ENCODE data around the gene ARMH3. TPM values are rescaled to one million over a fixed set of nuclear protein-coding genes. Genes with fewer than 3 reads are reported as not detected.
"Not testable (repeated sequence)": the region's sequence is repeated elsewhere in the genome, so short reads cannot be mapped to it uniquely, and the experiment has no call there.

The ARMH3 gene
- total RNA-seq, 1 donor from 2014 or later = 28.2 TPM

GRCh38 chr10:101993651-101994200 lies 62.2 kb downstream of the ARMH3 start:
- no peak for DNase-seq (ENCODE audit: low spot score)

- DNase-seq (ENCODE audit: low spot score) = no peak
These were observed 62.8 kb downstream of the ARMH3 start for GRCh38 chr10:101993221-101993620.

GRCh38 chr10:101987136-101987535 lies 68.8 kb downstream of the ARMH3 start:
- DNase-seq (ENCODE audit: low spot score) = no peak

GRCh38 chr10:101986624-101986971 lies 69.4 kb downstream of the ARMH3 start:
- DNase-seq (ENCODE audit: low spot score) = no peak

- not testable (repeated sequence) for DNase-seq (ENCODE audit: low spot score)
These were observed 75.3 kb downstream of the ARMH3 start for GRCh38 chr10:101980677-101981076.

- DNase-seq (ENCODE audit: low spot score) = no peak
These were observed 81.6 kb downstream of the ARMH3 start for GRCh38 chr10:101974091-101974971.

GRCh38 chr10:101972761-101973160 lies 83.2 kb downstream of the ARMH3 start:
- no peak for DNase-seq (ENCODE audit: low spot score)

GRCh38 chr10:101969412-101969922 lies 86.5 kb downstream of the ARMH3 start:
- DNase-seq (ENCODE audit: low spot score) = no peak

- DNase-seq (ENCODE audit: low spot score) = no peak
These were observed 87.0 kb downstream of the ARMH3 start for GRCh38 chr10:101968940-101969321.

- no peak for DNase-seq (ENCODE audit: low spot score)
These were observed 87.6 kb downstream of the ARMH3 start for GRCh38 chr10:101968286-101968939.

GRCh38 chr10:101967713-101968112 lies 88.3 kb downstream of the ARMH3 start:
- DNase-seq (ENCODE audit: low spot score) = no peak

- DNase-seq (ENCODE audit: low spot score) = no peak
These were observed 88.9 kb downstream of the ARMH3 start for GRCh38 chr10:101967119-101967518.

GRCh38 chr10:101965075-101965765 lies 90.8 kb downstream of the ARMH3 start:
- no peak for DNase-seq (ENCODE audit: low spot score)

GRCh38 chr10:101961591-101962498 lies 94.1 kb downstream of the ARMH3 start:
- DNase-seq (ENCODE audit: low spot score) = no peak

GRCh38 chr10:101960879-101961395 lies 95.0 kb downstream of the ARMH3 start:
- DNase-seq (ENCODE audit: low spot score) = no peak

- no peak for DNase-seq (ENCODE audit: low spot score)
These were observed 96.5 kb downstream of the ARMH3 start for GRCh38 chr10:101959346-101959916.

GRCh38 chr10:101958691-101959090 lies 97.3 kb downstream of the ARMH3 start:
- DNase-seq (ENCODE audit: low spot score) = no peak

- DNase-seq (ENCODE audit: low spot score) = no peak
These were observed 99.1 kb downstream of the ARMH3 start for GRCh38 chr10:101956898-101957297.

GRCh38 chr10:101956117-101956516 lies 99.9 kb downstream of the ARMH3 start:
- no peak for DNase-seq (ENCODE audit: low spot score)

- no peak for DNase-seq (ENCODE audit: low spot score)
These were observed 103.8 kb downstream of the ARMH3 start for GRCh38 chr10:101952191-101952590.
